Activated T-cell treated with anti-CD3 and anti-CD28 coated beads, Interleukin-2, amount 50 U/mL, for 48 hours (primary cell): ENCODE results near the gene ATP2A2.
"Not testable (repeated sequence)": the region's sequence is repeated elsewhere in the genome, so short reads cannot be mapped to it uniquely, and the experiment has no call there.

Experiments
- DNase-seq, 2 experiments: peaks; one replicate each; pipeline ENCODE4 v3.0.0-alpha.2; 2020

ATP2A2 gene

GRCh38 chr12:110343736-110344555 lies 62.9 kb downstream of the ATP2A2 start:
- peak in 1 of 2 experiments; percentile 3 for DNase-seq

- peak in 1 of 2 experiments; percentile 14 for DNase-seq
Observed at GRCh38 chr12:110344657-110345056, 63.6 kb downstream of the ATP2A2 start.

GRCh38 chr12:110345176-110345661 lies 64.2 kb downstream of the ATP2A2 start:
- DNase-seq: peak in 1 of 2 experiments; percentile 7

- DNase-seq: peak in 1 of 2 experiments; percentile 17
Observed at GRCh38 chr12:110345963-110346362, 64.9 kb downstream of the ATP2A2 start.

GRCh38 chr12:110347767-110348166 lies 66.7 kb downstream of the ATP2A2 start:
- peak in 1 of 2 experiments; percentile 11 for DNase-seq

- no peak for DNase-seq
Observed at GRCh38 chr12:110348431-110349059, 67.5 kb downstream of the ATP2A2 start.

GRCh38 chr12:110349096-110349495 lies 68.0 kb downstream of the ATP2A2 start:
- no peak for DNase-seq

GRCh38 chr12:110349514-110350151 lies 68.6 kb downstream of the ATP2A2 start:
- DNase-seq: peak; percentile 51 to 56

GRCh38 chr12:110351119-110351518 lies 70.1 kb downstream of the ATP2A2 start:
- no peak for DNase-seq

GRCh38 chr12:110352401-110352800 lies 71.4 kb downstream of the ATP2A2 start:
- DNase-seq: no peak

- DNase-seq: no peak
Observed at GRCh38 chr12:110353211-110353965, 72.3 kb downstream of the ATP2A2 start.

GRCh38 chr12:110354172-110354780 lies 73.2 kb downstream of the ATP2A2 start:
- no peak for DNase-seq

GRCh38 chr12:110355073-110355472 lies 74.0 kb downstream of the ATP2A2 start:
- no peak for DNase-seq

- not testable (repeated sequence) for DNase-seq
Observed at GRCh38 chr12:110358384-110359097, 77.5 kb downstream of the ATP2A2 start.

- no peak for DNase-seq
Observed at GRCh38 chr12:110361216-110361615, 80.2 kb downstream of the ATP2A2 start.

- no peak for DNase-seq
Observed at GRCh38 chr12:110365489-110366320, 84.7 kb downstream of the ATP2A2 start.

GRCh38 chr12:110366321-110367142 lies 85.5 kb downstream of the ATP2A2 start:
- DNase-seq: no peak

- no peak for DNase-seq
Observed at GRCh38 chr12:110367181-110367864, 86.3 kb downstream of the ATP2A2 start.

GRCh38 chr12:110369992-110370391 lies 88.9 kb downstream of the ATP2A2 start:
- no peak for DNase-seq
